Nephron (organoid): Measurements from ENCODE around the gene NDUFS8.
"Not testable (repeated sequence)": the region's sequence is repeated elsewhere in the genome, so short reads cannot be mapped to it uniquely, and the experiment has no call there.

Experiments used
- H3K27ac Mint-ChIP-seq, 3 experiments: 2 replicates each; pipeline ENCODE4 v1.8.0; 2020; ENCODE audit warnings: mixed read lengths in 3 of 3, mild to moderate bottlenecking in 2 of 3, moderate library complexity in 1 of 3
- H3K27me3 Mint-ChIP-seq: 2 replicates; pipeline ENCODE4 v1.8.0; 2021; ENCODE audit warnings: low read depth, mild to moderate bottlenecking, moderate library complexity, mixed read lengths
- H3K36me3 Mint-ChIP-seq: 2 replicates; pipeline ENCODE4 v1.8.0; 2020; ENCODE audit warnings: low read depth, mixed read lengths
- H3K4me1 Mint-ChIP-seq: 2 replicates; pipeline ENCODE4 v1.8.0; 2020; ENCODE audit warnings: mixed read lengths
- H3K4me3 Mint-ChIP-seq, 3 experiments: 2 replicates each; pipeline ENCODE4 v1.8.0; 2020; ENCODE audit warnings: mild to moderate bottlenecking in 3 of 3, mixed read lengths in 3 of 3, moderate library complexity in 2 of 3
- H3K9me3 Mint-ChIP-seq: 2 replicates; pipeline ENCODE4 v1.8.0; 2020; ENCODE audit warnings: mixed read lengths
- CTCF ChIP-seq, 3 experiments: fragments of 200-600 bp; sonication (generic); IDR thresholded peaks; one replicate each; pipeline ENCODE4 v1.5.0; 2021; ENCODE audit warnings: antibody characterized with exemption in 3 of 3; ENCODE audit not compliant: unreplicated experiment in 3 of 3

The NDUFS8 gene

DNA sequence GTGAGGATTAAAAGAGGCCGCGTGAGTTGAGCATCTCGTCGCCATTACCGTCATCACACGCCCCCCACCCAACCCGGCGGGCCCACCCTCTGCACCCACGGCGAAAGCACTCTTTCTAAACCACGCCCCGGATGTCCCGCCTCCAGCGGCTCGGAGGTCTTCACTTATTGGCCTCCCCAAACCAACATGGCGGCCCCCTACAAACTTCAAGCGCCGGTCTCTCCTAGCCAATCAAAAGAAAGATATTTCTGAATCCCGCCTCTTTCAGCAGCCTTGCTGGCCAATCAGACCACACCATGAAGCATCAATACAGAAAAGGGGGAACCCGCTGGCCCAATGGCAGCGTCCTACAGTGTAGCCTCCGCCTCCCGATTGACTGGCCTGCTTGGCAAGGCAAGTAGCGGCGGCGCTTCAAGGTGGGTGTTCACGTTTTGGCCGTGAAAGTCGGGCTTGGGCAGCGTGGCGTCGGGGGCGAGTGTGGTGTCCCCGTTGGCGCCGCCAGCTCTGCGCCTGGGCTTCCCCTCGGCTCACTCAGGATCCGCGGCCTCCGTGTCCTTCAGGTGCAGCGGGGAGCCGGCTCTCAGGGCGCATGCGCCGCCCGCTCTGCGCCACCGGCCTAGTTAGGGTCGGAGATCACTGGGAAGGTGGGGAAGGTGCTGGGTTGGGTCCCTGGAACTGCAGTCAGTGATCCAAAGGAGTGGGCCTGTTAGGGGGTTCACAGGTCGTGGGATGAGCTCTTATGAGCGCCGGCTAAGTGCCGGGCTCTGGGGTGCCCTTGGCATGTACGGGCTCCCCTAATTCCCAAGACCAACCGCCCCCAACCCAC, at the start of gene NDUFS8:
NDUFS8 (plus strand) TSS at position 364 of the 826 bp plus-strand sequence. CDS start 1,471 bp downstream, outside the sequence.
- no peak for TF ChIP-seq CTCF (IDR thresholded peaks at IDR 0.05; ENCODE audit: unreplicated experiment in 3 of 3)
- H3K4me3 Mint-ChIP-seq: peak within 1 kb of the TSS; percentile 88 to 92 (median 92)
- no peaks in the 10 kb centered on the region for H3K27me3 Mint-ChIP-seq
- H3K27ac Mint-ChIP-seq: peak within 1 kb of the TSS; percentile 73 to 91 (median 85)
- H3K9me3 Mint-ChIP-seq: peaks cover 2% of the 10 kb centered on the region
- peaks cover 14% of the 10 kb centered on the region for H3K36me3 Mint-ChIP-seq
- H3K4me1 Mint-ChIP-seq: peaks cover 21% of the 10 kb centered on the region

- H3K4me1 Mint-ChIP-seq, H3K9me3 Mint-ChIP-seq, H3K4me3 Mint-ChIP-seq, H3K27ac Mint-ChIP-seq, H3K36me3 Mint-ChIP-seq: not testable (repeated sequence)
- peaks cover 35% of the 10 kb centered on the region for H3K27me3 Mint-ChIP-seq
Measured at GRCh38 chr11:67981226-67981625, 49.3 kb upstream of the NDUFS8 start.

GRCh38 chr11:67982255-67982857, 48.1 kb upstream of the NDUFS8 start:
- not testable (repeated sequence) for H3K4me1 Mint-ChIP-seq

GRCh38 chr11:67983951-67984350, 46.5 kb upstream of the NDUFS8 start:
- Mint-ChIP-seq H3K27me3 (peaks cover 27% of the 10 kb centered on the region), H3K36me3 (no peaks in the 10 kb centered on the region), H3K4me3 (no peak overlapping the region)

More at GRCh38 chr11:67982255-67982857, 48.1 kb upstream of the NDUFS8 start:
- H3K9me3 Mint-ChIP-seq, H3K36me3 Mint-ChIP-seq, H3K4me3 Mint-ChIP-seq, H3K27ac Mint-ChIP-seq: not testable (repeated sequence)
- peaks cover 29% of the 10 kb centered on the region for H3K27me3 Mint-ChIP-seq

DNA sequence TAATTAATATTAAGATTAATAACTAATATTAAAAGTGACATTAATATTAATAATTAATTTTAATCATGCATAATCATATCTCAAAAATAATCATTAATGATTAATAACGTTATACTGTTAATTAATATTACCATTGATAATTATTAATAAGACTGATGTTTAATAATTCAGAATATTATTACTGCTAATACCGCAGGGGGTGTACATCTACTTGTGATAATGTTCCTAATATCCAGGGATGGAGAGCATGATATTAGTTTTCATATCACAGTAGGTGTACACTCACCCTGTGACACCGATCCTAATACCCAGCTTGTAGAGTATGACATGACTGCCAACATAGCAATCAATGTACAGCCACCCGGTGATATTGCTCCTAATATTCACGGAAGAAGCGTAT, 45.2 kb upstream of the NDUFS8 start:
- not testable (repeated sequence) for H3K4me3 Mint-ChIP-seq, H3K27ac Mint-ChIP-seq, H3K9me3 Mint-ChIP-seq, H3K36me3 Mint-ChIP-seq, H3K4me1 Mint-ChIP-seq
- peaks cover 39% of the 10 kb centered on the region for H3K27me3 Mint-ChIP-seq

More at GRCh38 chr11:67983951-67984350, 46.5 kb upstream of the NDUFS8 start:
- Mint-ChIP-seq H3K27ac (no peak overlapping the region), H3K4me1 (no peaks in the 10 kb centered on the region), H3K9me3 (no peaks in the 10 kb centered on the region)
- no peak for TF ChIP-seq CTCF (IDR thresholded peaks at IDR 0.05; ENCODE audit: unreplicated experiment in 3 of 3)

DNA sequence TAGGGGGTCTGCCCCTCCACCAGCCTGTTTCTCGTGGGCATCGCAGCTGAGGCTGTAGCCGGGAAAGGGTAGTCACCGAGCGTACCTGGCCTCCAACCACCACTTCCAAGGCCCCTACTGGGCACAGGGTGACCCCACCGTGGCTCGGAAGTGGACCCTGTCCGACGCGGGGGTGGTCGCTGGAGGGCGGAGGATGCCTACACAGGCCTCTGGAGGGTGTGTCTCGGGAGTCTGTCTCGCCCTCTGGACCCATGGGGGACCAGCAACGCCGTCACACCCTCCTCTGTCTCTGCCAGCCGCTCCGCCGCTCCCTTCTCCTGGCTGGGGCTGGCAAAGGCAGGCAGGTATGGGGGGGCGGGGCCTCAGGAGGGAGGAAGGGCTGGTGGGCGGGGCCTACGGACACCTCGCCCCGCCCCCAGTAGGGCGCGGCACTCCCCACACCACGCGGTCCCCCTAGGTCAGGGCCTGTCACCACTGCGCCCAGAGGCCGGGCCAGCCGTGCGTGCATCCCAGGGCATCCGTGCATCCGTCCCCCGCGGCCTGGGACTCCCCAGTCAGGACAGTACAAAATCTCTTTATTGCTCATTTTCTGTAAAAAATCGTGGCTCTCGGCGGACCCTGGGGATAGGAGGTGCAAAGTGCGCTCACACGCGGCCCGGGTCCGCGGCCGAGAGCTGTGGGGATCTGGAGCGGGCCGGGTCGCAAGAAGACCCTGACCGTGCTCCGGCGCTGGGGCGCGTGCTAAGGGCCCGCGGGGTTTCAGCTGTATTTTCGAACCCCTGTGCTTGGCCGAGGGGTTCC, 39.7 kb upstream of the NDUFS8 start:
- not testable (repeated sequence) for H3K9me3 Mint-ChIP-seq

DNA sequence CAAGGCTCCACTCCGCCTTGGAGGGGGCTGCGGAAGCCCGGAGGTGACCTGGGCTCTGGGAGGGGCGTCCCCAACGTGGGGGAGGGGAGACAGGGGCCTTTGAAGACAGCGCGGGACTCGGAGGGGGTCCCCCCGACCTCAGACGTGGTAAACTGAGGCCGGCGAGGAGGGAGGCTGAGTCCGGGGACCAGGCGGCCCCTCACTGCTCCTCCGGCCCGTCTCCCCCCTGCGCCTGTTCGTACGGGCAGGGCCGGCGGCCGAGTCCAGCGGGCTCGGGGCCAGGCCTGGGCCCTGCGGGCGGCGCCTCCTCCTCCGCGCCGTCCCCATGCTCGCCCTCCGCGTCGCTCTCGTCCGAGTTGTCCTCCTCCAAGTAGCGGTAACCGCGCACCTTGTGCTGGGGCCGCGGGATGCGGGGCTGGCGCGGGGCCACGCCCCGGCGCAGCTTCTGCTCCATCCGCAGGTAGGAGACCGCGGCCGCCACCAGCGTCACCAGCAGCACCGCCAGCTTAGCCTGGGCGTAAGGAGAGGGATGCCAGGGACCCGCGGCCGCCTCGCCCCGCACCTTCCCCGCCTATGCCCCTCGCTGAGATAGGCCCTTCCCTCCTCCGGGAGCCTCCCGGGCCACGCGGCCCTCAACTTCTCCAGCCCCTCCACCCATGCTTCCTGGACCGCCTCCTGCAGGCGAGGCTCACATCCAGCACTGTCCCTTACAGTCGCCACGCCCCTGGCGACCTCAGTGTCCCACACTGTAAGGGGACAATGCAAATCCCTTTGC, 38.9 kb upstream of the NDUFS8 start:
- Mint-ChIP-seq H3K4me3 (peak overlapping the region in 2 of 3 experiments; percentile 58 to 68), H3K27me3 (peaks cover 54% of the 10 kb centered on the region)
- H3K4me1 Mint-ChIP-seq, H3K27ac Mint-ChIP-seq, H3K36me3 Mint-ChIP-seq, H3K9me3 Mint-ChIP-seq: not testable (repeated sequence)

More for the DNA sequence above, 39.7 kb upstream of the NDUFS8 start:
- not testable (repeated sequence) for H3K27ac Mint-ChIP-seq, H3K36me3 Mint-ChIP-seq, H3K4me1 Mint-ChIP-seq
- H3K4me3 Mint-ChIP-seq: peak overlapping the region in 1 of 3 experiments; percentile 45
- peaks cover 58% of the 10 kb centered on the region for H3K27me3 Mint-ChIP-seq

DNA sequence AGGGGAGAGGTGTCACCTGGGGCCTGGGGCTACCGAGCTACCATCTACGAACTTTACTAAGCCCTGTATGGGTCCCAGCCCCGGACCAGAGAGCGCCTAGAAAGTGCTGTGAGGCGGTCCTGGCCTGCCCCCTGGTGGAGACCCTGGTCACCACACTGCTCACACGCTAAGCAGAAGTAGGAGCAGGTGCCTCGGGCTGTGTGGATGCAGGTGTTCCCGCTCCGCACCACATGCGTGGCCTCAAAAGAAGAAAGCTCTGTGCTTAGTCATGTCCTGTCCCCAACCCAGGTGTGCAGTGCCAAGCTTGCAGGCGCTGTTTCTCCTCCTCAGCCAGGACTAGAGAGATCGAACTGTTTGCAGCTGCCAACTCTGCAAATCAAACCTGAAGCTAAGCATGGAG, 36.7 kb upstream of the NDUFS8 start:
- H3K9me3 Mint-ChIP-seq, H3K36me3 Mint-ChIP-seq, H3K4me3 Mint-ChIP-seq, H3K27ac Mint-ChIP-seq, H3K4me1 Mint-ChIP-seq: not testable (repeated sequence)
- TF ChIP-seq CTCF (IDR thresholded peaks at IDR 0.05; ENCODE audit: unreplicated experiment in 3 of 3): peak; percentile 47 to 61 (median 59)
- peaks cover 52% of the 10 kb centered on the region for H3K27me3 Mint-ChIP-seq

- not testable (repeated sequence) for H3K4me3 Mint-ChIP-seq, H3K4me1 Mint-ChIP-seq, H3K9me3 Mint-ChIP-seq, H3K27ac Mint-ChIP-seq, H3K36me3 Mint-ChIP-seq
- H3K27me3 Mint-ChIP-seq: peaks cover 47% of the 10 kb centered on the region
Measured at GRCh38 chr11:67994387-67994786, 36.1 kb upstream of the NDUFS8 start.

DNA sequence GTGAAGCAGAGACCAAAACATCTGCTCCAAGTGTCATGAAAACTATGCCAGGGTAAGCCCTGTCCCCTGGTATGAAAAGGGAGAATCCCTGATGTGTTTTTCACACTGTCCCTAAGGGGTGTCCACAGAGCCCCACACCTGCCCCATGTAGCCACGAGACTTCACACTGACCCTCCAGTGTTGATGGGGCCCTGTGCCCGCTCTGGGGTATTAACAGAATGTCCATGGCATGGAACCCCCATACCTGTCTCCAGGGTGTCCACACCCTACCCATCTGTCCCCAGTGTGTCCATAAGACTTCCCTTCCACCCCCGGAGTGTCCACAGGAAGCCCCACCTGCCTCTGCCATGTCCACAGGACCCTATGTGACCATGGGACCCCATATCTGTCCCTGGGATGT, 35.4 kb upstream of the NDUFS8 start:
- H3K9me3 Mint-ChIP-seq, H3K36me3 Mint-ChIP-seq, H3K27ac Mint-ChIP-seq, H3K4me3 Mint-ChIP-seq, H3K4me1 Mint-ChIP-seq: not testable (repeated sequence)
- H3K27me3 Mint-ChIP-seq: peaks cover 39% of the 10 kb centered on the region

DNA sequence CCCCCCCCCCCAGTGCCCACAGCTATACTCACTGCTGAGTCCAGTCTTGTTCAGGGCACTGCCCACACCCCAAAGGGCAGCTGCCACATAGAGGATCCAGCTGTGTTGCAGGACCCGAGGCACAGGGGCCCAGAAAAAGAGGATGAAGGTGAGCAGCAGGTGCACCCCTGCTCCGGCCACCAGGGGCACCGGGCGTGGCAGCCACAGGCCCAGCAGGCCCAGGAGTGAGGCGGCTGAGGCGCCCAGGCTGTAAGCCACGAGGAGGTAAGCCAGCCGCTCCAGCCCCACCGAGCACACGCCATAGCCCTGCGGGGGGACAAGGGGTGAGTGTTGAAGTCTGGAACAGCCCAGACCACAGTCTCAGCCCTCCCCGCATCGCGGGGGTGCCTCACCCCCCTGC, 34.9 kb upstream of the NDUFS8 start:
- not testable (repeated sequence) for H3K4me3 Mint-ChIP-seq, H3K36me3 Mint-ChIP-seq, H3K4me1 Mint-ChIP-seq, H3K27ac Mint-ChIP-seq, H3K9me3 Mint-ChIP-seq
- H3K27me3 Mint-ChIP-seq: peaks cover 39% of the 10 kb centered on the region
